NCI-H82 (cell line): Measurements from ENCODE around the gene KIRREL3.

Experiments
- DNase-seq: peaks from one replicate; lab custom pipeline; 2025; lab: John Stamatoyannopoulos, UW

Gene KIRREL3

GRCh38 chr11:126528075-126528474 is 472.5 kb downstream of the KIRREL3 start:
- no peak for DNase-seq

GRCh38 chr11:126527651-126528050 is 472.9 kb downstream of the KIRREL3 start:
- no peak for DNase-seq

- no peak for DNase-seq
Observed at GRCh38 chr11:126526471-126526870, 474.1 kb downstream of the KIRREL3 start.

- no peak for DNase-seq
Observed at GRCh38 chr11:126525702-126526101, 474.9 kb downstream of the KIRREL3 start.

- DNase-seq, result no peak
Observed at GRCh38 chr11:126525216-126525615, 475.4 kb downstream of the KIRREL3 start.

DNA sequence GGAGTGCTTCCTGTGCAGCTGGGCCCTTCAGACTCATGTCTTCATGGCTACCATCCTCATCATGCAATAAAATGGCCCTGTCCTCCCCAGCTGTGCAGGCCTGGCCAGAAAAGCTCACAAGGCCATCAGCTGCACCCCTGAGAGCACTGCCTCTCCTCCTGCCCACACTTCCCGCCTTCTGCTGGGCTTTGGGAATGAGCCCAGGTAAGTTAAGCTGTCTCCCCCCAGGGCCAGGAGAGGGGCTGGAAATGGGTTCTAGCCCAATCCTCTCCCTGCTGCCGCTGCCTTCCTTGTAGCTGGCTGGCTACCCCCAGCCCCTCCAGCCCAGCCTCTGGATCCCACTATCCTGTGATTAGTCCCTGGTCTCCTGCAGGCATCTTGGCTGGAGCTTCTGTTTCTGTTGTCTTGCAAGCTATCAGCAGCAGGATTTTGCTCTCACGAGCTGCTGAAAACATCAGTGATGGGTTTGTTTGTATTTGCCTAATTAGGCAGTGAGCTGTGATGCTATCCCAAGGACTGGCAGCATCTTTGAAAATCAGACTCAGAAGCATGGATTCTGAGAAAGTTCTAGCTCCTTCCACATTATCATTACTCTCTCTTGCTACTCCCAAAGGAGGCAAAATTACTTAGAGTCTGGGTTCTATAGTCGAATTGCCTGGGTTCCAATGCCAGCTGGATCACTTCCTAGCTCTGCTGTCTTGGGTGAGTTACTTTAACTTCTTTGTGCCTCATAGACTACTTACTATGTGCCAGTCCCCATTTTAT is 476.9 kb downstream of the KIRREL3 start:
- no peak for DNase-seq

- no peak for DNase-seq
Observed at GRCh38 chr11:126522606-126523005, 478.0 kb downstream of the KIRREL3 start.

- no peak for DNase-seq
Observed at GRCh38 chr11:126522152-126522551, 478.4 kb downstream of the KIRREL3 start.

GRCh38 chr11:126521196-126521595 is 479.4 kb downstream of the KIRREL3 start:
- DNase-seq, result no peak

- peak; percentile 13 for DNase-seq
Observed at GRCh38 chr11:126519764-126520734, 480.5 kb downstream of the KIRREL3 start.

DNA sequence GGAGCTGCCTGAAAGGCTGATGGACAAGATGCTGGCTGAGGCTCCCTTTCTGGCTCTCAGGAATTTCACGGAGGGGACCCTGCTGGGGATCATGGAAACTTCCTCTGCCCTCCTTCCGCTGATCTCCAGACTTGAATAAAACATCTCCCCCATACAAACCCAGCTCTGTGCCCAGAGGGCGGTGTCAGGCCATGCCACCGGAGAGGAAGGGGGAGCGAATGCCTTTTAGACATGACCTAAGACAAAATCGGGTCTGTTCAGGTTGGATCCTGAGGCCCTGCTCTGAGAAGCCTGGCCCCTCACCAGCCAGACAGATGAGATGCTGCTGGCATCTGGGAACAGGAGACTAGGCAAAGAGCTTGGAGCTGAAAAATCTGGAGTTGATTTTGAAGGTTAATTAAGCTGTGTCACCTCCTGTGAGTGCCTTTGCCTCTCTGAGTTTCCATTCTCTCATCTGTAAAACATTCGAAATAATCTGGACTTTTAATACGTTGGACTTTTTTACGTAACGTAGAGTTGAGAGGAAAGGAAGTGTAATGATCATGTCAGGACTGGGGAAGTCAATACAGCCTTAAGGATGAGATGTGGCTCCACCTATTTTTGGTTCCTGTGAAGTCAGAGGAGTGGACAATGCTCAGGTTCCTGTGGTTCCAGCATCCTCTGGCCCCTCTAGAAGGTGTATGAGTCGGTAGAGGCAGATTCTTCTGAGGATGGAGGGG is 481.4 kb downstream of the KIRREL3 start:
- no peak for DNase-seq

- peak; percentile 11 for DNase-seq
Observed at GRCh38 chr11:126518071-126518971, 482.2 kb downstream of the KIRREL3 start.

- DNase-seq, result no peak
Observed at GRCh38 chr11:126515501-126515900, 485.1 kb downstream of the KIRREL3 start.

- DNase-seq, result no peak
Observed at GRCh38 chr11:126514061-126514693, 486.4 kb downstream of the KIRREL3 start.

GRCh38 chr11:126512741-126513715 is 487.5 kb downstream of the KIRREL3 start:
- DNase-seq, result no peak

DNA sequence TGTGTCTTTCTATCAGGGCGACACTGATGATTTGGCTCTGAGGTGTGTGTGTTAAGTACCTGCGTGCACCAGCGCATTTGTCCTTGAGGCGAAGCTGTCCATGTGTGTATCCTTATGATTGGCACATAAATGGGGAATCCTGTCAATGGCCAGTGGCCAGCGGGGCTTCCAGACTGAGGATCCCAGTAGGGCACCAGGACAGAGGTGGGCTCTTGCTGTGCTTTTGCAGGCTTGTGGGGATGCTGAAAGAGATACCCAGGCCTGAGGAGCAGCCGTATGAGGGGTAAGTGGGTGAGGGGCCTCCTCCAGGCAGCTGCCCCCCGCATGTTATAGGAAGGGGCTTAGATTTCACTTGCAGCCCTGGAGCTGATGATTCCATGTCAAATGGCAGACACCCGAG is 488.3 kb downstream of the KIRREL3 start:
- no peak for DNase-seq

DNA sequence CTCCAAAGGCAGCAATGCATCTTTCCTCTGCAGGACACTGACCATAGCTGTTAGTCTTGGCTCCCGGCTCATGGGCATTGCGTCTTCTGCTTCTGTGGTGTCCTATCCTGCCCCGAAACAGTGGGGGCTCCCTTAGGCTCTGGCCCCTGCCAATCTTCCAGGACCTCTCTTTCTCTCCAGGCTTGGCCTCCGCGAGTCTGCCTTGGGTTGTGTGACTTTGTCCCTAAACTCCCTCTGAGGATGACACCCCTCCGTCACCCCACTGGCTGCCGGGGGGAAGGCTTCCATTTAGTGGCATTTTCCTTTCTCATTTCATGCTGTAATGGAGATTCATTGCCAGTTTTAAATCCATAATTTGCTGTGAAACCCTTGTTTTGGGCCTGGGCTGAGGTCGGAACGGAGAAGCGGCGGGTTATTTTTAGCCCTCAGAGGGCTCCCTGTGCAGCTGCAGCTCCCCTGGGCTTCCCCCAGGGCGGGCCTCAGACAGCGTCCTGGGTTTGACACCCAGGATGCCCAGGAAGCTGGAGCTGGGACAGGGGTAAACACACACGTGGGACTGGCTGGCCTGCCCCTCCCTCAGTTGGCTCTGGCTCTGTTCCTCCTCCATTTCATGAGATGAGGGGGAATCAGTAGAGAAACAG is 489.0 kb downstream of the KIRREL3 start:
- no peak for DNase-seq

GRCh38 chr11:126510621-126511370 is 489.8 kb downstream of the KIRREL3 start:
- DNase-seq, result no peak
